ENCODE measurements around the gene MAN1C1. TPM values are rescaled to one million over a fixed set of nuclear protein-coding genes. Genes with fewer than 3 reads are reported as not detected.

Gene MAN1C1
- total RNA-seq, 6 experiments from 2014 or later, result 10.7 to 38.8 (median 21.0) TPM

DNA sequence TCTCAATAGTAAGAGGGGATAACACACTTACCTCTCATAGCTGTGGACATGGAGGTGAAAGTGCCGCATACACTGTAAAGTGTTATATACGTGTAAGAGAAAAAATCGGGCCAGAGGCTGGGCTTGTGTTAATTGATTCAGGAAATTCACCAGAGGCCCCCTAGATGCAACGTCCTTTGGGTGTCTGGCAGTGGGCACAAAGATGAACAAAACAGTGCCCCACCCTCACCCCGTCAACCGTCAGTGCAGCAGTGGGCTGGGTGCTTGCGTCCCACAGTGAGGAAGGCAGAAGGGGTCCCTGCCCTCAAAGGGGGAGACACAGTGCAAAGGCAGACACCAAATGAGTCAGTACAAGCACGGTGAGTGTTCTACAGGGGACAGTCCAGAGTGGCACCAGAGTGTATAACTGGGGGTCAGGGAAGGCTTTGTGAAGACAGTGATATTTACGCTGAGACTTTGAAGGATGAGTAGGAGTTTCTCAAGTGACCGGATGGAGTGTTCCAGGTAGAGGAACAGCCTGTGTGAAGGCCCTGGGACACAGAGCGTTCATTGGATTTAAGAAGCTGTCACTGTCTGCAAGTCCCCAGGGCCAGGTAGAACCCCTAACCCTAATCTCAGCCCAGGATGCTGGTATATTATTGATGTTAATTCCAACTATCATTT is 196.6 kb downstream of the MAN1C1 start:
- Histone ChIP-seq H3K9me3 (no peaks in the 10 kb centered on the region), H3K27me3 (no peaks in the 10 kb centered on the region), H3K27ac (no peak overlapping the region), H3K36me3 (peaks cover 0 to 7% (median 0%) of the 10 kb centered on the region in 4 donors), H3K4me1 (peaks cover 0 to 6% (median 2%) of the 10 kb centered on the region in 4 donors), H3K4me3 (no peak overlapping the region)
- TF ChIP-seq, protein P1, sequence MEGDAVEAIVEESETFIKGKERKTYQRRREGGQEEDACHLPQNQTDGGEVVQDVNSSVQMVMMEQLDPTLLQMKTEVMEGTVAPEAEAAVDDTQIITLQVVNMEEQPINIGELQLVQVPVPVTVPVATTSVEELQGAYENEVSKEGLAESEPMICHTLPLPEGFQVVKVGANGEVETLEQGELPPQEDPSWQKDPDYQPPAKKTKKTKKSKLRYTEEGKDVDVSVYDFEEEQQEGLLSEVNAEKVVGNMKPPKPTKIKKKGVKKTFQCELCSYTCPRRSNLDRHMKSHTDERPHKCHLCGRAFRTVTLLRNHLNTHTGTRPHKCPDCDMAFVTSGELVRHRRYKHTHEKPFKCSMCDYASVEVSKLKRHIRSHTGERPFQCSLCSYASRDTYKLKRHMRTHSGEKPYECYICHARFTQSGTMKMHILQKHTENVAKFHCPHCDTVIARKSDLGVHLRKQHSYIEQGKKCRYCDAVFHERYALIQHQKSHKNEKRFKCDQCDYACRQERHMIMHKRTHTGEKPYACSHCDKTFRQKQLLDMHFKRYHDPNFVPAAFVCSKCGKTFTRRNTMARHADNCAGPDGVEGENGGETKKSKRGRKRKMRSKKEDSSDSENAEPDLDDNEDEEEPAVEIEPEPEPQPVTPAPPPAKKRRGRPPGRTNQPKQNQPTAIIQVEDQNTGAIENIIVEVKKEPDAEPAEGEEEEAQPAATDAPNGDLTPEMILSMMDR (IDR thresholded peaks at IDR 0.05), result no peak
- TF ChIP-seq POLR2A (IDR thresholded peaks at IDR 0.05), result no peak
- WGBS (ENCODE audit: insufficient coverage, low coverage, low lambda C conversion rate, missing lambda C conversion rate), result 74% methylated on average over 7 of the region's 11 CpGs
- DNase-seq, result no peak
- no peak for ATAC-seq
- intact Hi-C loops (cut with DNase I), result loop anchor here in 1 of 2 donors (10.0 kb wide), 1 partner anchor 278 kb away; no protein-coding TSS in a partner anchor

GRCh38 chr1:25813734-25814471 is 197.3 kb downstream of the MAN1C1 start:
- intact Hi-C loops (cut with DNase I), result loop anchor here in 1 of 2 donors (10.0 kb wide), 1 partner anchor 279 kb away; no protein-coding TSS in a partner anchor
- DNase-seq (no peak), ATAC-seq (no peak)
- WGBS (ENCODE audit: insufficient coverage, low coverage, low lambda C conversion rate, missing lambda C conversion rate), result 76% methylated on average over 10 of the region's 24 CpGs
- no peaks in the 10 kb centered on the region for H3K27me3 ChIP-seq
- H3K4me1 ChIP-seq, result peaks cover 0 to 13% (median 6%) of the 10 kb centered on the region in 4 donors
- no peak overlapping the region for H3K27ac ChIP-seq
- TF ChIP-seq POLR2A (IDR thresholded peaks at IDR 0.05), result no peak
- TF ChIP-seq, protein P1 (IDR thresholded peaks at IDR 0.05), result no peak
- H3K9me3 ChIP-seq, result no peaks in the 10 kb centered on the region
- no peak overlapping the region for H3K4me3 ChIP-seq
- H3K36me3 ChIP-seq, result peaks cover 0 to 7% (median 0%) of the 10 kb centered on the region in 4 donors

GRCh38 chr1:25814549-25815087 is 198.0 kb downstream of the MAN1C1 start:
- intact Hi-C loops (cut with DNase I), result loop anchor here in 1 of 2 donors (10.0 kb wide), 1 partner anchor 280 kb away; no protein-coding TSS in a partner anchor
- ATAC-seq, result no peak
- H3K27me3 ChIP-seq, result no peaks in the 10 kb centered on the region
- H3K36me3 ChIP-seq, result peaks cover 0 to 7% (median 0%) of the 10 kb centered on the region in 4 donors
- H3K4me1 ChIP-seq, result peaks cover 0 to 15% (median 7%) of the 10 kb centered on the region in 4 donors
- H3K4me3 ChIP-seq, result no peak overlapping the region
- DNase-seq, result no peak
- H3K27ac ChIP-seq, result no peak overlapping the region
- no peak for TF ChIP-seq POLR2A (IDR thresholded peaks at IDR 0.05)
- TF ChIP-seq, protein P1 (IDR thresholded peaks at IDR 0.05), result no peak
- 88% methylated on average over 7 of the region's 7 CpGs for WGBS (ENCODE audit: insufficient coverage, low coverage, low lambda C conversion rate, missing lambda C conversion rate)
- no peaks in the 10 kb centered on the region for H3K9me3 ChIP-seq

- H3K27me3 ChIP-seq, result no peaks in the 10 kb centered on the region
- H3K27ac ChIP-seq, result no peak overlapping the region
- ATAC-seq (no peak), DNase-seq (peak in 2 of 3 donors; percentile 42 to 51)
- WGBS (ENCODE audit: insufficient coverage, low coverage, low lambda C conversion rate, missing lambda C conversion rate), result 85% methylated on average over 13 of the region's 24 CpGs
- TF ChIP-seq POLR2A (IDR thresholded peaks at IDR 0.05), result no peak
- H3K9me3 ChIP-seq, result no peaks in the 10 kb centered on the region
- H3K4me1 ChIP-seq, result peaks cover 0 to 15% (median 7%) of the 10 kb centered on the region in 4 donors
- H3K4me3 ChIP-seq, result no peak overlapping the region
- peaks cover 0 to 7% (median 0%) of the 10 kb centered on the region in 4 donors for H3K36me3 ChIP-seq
- intact Hi-C loops (cut with DNase I), result loop anchor here in 1 of 2 donors (10.0 kb wide), 1 partner anchor 281 kb away; no protein-coding TSS in a partner anchor
Observed at GRCh38 chr1:25815208-25816111, 198.9 kb downstream of the MAN1C1 start.
